A673 (cell line): ENCODE data around the gene CYP1A2. TPM values are rescaled to one million over a fixed set of nuclear protein-coding genes. Genes with fewer than 3 reads are reported as not detected.

Experiments used
- BruUV-seq: library from RNA; stranded (reverse); fragments of 400-500 nt; replicated peaks from 2 replicates; lab custom pipeline; 2021; lab: Mats Ljungman, UMichigan
- CTCF ChIA-PET: fragments of 300-600 bp; sonication (Branson Sonifier 250); formaldehyde crosslinking; loops from one replicate; lab custom pipeline; 2022; ENCODE audit warnings: antibody characterized with exemption; lab: Charles Lee
- POLR2A ChIA-PET: fragments of 300-600 bp; sonication (Branson Sonifier 250); formaldehyde crosslinking; loops from one replicate; lab custom pipeline; 2022; ENCODE audit warnings: antibody characterized with exemption; ENCODE audit not compliant: low non-redundant PET; lab: Charles Lee
- DNase-seq: peaks from one replicate; pipeline ENCODE4 v3.0.0-alpha.2; 2015; ENCODE audit warnings: low spot score
- H3K27ac ChIP-seq: fragments of 200-600 bp; sonication (generic); 2 replicates; pipeline ENCODE4 v1.5.1; 2016; ENCODE audit warnings: mixed run types, low read depth, mild to moderate bottlenecking, mixed read lengths, antibody characterized with exemption, low read length; ENCODE audit not compliant: poor library complexity, severe bottlenecking
- H3K27me3 ChIP-seq: fragments of 200-600 bp; sonication (generic); replicated peaks from 2 replicates; pipeline ENCODE4 v1.6.1; 2017; ENCODE audit warnings: mixed run types, low read depth, mild to moderate bottlenecking, mixed read lengths, antibody characterized with exemption, low read length; ENCODE audit not compliant: insufficient read depth, poor library complexity
- H3K36me3 ChIP-seq: fragments of 200-600 bp; sonication (generic); 2 replicates; pipeline ENCODE4 v1.6.1; 2016; ENCODE audit warnings: mixed run types, mild to moderate bottlenecking, mixed read lengths, antibody characterized with exemption, low read length; ENCODE audit not compliant: insufficient read depth, poor library complexity, severe bottlenecking
- H3K4me1 ChIP-seq: fragments of 200-600 bp; sonication (generic); 2 replicates; pipeline ENCODE4 v1.6.1; 2017; ENCODE audit warnings: mixed run types, mild to moderate bottlenecking, mixed read lengths, antibody characterized with exemption, low read length; ENCODE audit not compliant: insufficient read depth, poor library complexity, severe bottlenecking
- H3K4me3 ChIP-seq: fragments of 200-600 bp; sonication (generic); 2 replicates; pipeline ENCODE4 v1.5.1; 2016; ENCODE audit warnings: low read depth, mixed run types, mild to moderate bottlenecking, mixed read lengths, low read length; ENCODE audit not compliant: poor library complexity, severe bottlenecking
- H3K9me3 ChIP-seq: fragments of 200-600 bp; sonication (generic); 2 replicates; pipeline ENCODE4 v1.6.1; 2016; ENCODE audit warnings: mixed run types, low read depth, mild to moderate bottlenecking, mixed read lengths, antibody characterized with exemption, low read length; ENCODE audit not compliant: poor library complexity, severe bottlenecking
- EZH2 ChIP-seq: fragments of 200-600 bp; sonication (generic); IDR thresholded peaks from 2 replicates; pipeline ENCODE4 v1.6.1; 2017; ENCODE audit warnings: borderline replicate concordance, low read depth, mild to moderate bottlenecking, mixed read lengths, antibody characterized with exemption, low read length; ENCODE audit not compliant: poor library complexity, severe bottlenecking
- intact Hi-C: fragments of 100-400 bp; cut with micrococcal nuclease; formaldehyde crosslinking; loops from one replicate; pipeline ENCODE4 v1.10.0; 2022; ENCODE audit not compliant: unreplicated experiment
- total RNA-seq: library from RNA; stranded (reverse); gene quantifications from 2 replicates; pipeline ENCODE4 v1.2.3, GENCODE V29; 2021
- TF ChIP-seq, protein P1 (sequence below): fragments of 300-800, 200-600 bp; sonication (generic); conservative IDR thresholded peaks from 2 replicates; pipeline ENCODE4 v1.5.1; 2017; ENCODE audit warnings: low read depth, mild to moderate bottlenecking, antibody characterized with exemption, low read length, moderate library complexity, mixed read lengths

The CYP1A2 gene
- total RNA-seq, 1 experiment from 2014 or later: not detected

DNA sequence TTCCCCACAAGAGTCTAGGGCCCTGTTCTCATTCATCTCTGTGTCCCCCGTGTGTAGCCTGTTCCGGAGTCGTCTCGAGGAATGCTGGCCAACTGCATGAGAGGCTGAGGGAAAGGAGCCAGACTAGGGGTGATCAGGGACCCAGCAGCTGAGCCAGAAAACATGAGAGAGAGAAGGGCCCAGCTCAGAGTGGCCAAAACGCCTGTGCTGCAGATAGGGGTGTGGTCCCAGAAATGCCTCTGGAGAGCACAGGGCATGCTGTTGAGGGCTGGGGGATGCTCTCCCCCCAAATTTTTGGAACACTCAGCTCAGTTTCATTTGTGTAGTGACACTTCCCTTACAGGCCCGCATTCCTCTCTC lies 14.1 kb downstream of the CYP1A2 start:
- no peaks in the 10 kb centered on the region for H3K4me1 ChIP-seq
- BruUV-seq: no TSS peak
- TF ChIP-seq, protein P1, sequence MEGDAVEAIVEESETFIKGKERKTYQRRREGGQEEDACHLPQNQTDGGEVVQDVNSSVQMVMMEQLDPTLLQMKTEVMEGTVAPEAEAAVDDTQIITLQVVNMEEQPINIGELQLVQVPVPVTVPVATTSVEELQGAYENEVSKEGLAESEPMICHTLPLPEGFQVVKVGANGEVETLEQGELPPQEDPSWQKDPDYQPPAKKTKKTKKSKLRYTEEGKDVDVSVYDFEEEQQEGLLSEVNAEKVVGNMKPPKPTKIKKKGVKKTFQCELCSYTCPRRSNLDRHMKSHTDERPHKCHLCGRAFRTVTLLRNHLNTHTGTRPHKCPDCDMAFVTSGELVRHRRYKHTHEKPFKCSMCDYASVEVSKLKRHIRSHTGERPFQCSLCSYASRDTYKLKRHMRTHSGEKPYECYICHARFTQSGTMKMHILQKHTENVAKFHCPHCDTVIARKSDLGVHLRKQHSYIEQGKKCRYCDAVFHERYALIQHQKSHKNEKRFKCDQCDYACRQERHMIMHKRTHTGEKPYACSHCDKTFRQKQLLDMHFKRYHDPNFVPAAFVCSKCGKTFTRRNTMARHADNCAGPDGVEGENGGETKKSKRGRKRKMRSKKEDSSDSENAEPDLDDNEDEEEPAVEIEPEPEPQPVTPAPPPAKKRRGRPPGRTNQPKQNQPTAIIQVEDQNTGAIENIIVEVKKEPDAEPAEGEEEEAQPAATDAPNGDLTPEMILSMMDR: no peak
- no peak for TF ChIP-seq EZH2
- no peak overlapping the region for H3K27ac ChIP-seq
- no peaks in the 10 kb centered on the region for H3K9me3 ChIP-seq
- ChIA-PET POLR2A (no interaction called here), CTCF (no interaction called here)
- H3K36me3 ChIP-seq: no peaks in the 10 kb centered on the region
- H3K4me3 ChIP-seq: no peak overlapping the region
- no peak for DNase-seq
- H3K27me3 ChIP-seq: no peaks in the 10 kb centered on the region
- intact Hi-C loops: no loop called here

DNA sequence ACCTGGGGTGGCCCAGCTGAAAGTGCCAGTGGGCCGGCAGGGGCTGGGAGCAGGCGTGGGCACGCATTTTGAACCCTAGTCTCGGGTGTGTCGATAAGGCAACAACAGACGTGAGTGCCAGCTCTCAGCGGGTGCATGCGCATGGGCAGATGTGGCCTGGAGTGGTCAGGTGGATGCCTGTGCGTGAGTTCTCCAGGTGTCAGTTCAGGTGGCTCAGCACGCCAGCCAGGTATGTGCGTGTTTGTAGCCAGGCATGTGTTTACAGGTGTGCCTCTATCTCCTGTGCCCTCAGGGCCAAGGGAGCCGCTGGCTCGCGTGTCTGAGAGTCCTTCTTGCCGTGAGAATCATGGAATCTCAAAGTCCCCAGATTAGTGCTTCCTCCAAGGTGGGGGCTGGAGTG lies 14.8 kb downstream of the CYP1A2 start:
- Histone ChIP-seq H3K27ac (no peak overlapping the region), H3K4me1 (no peaks in the 10 kb centered on the region), H3K4me3 (no peak overlapping the region), H3K9me3 (no peaks in the 10 kb centered on the region), H3K27me3 (no peaks in the 10 kb centered on the region), H3K36me3 (no peaks in the 10 kb centered on the region)
- ChIA-PET POLR2A (no interaction called here), CTCF (no interaction called here)
- no TSS peak for BruUV-seq
- DNase-seq: no peak
- TF ChIP-seq EZH2: no peak
- TF ChIP-seq, protein P1: no peak
- intact Hi-C loops: no loop called here

DNA sequence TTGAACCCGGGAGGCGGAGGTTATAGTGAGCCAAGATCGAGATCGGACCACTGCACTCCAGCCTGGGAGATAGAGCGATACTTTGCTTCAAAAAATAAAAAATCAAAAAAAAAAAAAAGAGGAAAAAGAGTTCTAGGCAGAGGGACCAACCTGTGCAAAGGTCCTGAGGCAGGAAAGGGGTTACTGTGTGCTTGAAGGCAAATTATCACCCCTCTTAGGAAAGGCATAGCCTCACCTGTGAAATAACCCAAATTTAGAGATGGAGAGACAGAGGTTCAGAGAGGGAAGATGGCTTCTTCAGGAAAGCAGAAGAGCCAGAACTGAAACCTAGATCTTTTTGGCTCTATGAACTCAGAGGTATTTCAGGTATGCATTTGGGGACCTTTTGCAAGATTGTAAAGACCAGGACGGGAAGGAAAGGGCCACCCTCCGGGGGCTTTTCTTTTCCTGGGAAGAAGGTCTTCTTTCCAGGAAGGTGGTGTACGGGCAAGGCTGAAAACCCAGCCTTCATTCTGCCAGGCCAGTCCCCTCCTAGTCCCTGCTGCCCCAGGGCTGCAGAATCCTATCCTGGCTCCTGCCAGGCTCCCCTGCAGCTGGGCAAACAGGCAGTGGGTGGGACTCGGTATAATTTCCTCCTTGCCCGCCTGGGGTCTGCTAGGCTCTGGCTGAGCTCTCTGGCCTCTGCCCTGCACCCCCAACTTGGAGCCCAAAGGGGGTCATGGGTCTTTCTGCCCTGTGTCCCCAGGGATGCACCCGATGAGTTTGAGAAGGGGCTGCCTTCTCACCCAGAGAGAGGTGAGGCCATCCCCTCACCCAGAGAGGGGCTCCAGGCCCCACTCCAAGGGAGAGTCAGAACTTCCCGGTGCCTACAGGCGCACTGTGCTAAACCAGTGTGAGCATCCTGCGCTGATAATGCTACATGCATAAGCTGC lies 18.8 kb downstream of the CYP1A2 start:
- no peak for DNase-seq
- Histone ChIP-seq H3K27me3 (no peaks in the 10 kb centered on the region), H3K36me3 (no peaks in the 10 kb centered on the region), H3K4me1 (peaks cover 3% of the 10 kb centered on the region), H3K4me3 (no peak overlapping the region), H3K27ac (no peak overlapping the region), H3K9me3 (no peaks in the 10 kb centered on the region)
- TF ChIP-seq EZH2: no peak
- TF ChIP-seq, protein P1: no peak
- ChIA-PET CTCF (interaction anchor here (0.7 to 5.0 kb wide), 6 partner anchors 8 to 146 kb away, joined by 4 to 119 read pairs (median 8); no protein-coding TSS in a partner anchor), POLR2A (interaction anchor here (0.6 kb wide), 1 partner anchor 133 kb away, joined by 5 read pairs; no protein-coding TSS in a partner anchor)
- no TSS peak for BruUV-seq
- intact Hi-C loops: loop anchor here (1.0 kb wide), 1 partner anchor 132 kb away; no protein-coding TSS in a partner anchor
